CD4-positive, alpha-beta memory T cell (primary cell): ENCODE data around the gene HS3ST5. TPM values are rescaled to one million over a fixed set of nuclear protein-coding genes. Genes with fewer than 3 reads are reported as not detected.
A peak's percentile ranks its signal among the peaks of the same experiment; 100 is the strongest.

Experiments used
- CTCF ChIA-PET: fragments of 350-600 bp; sonication (Branson Sonifier 250); formaldehyde crosslinking; loops from one replicate; lab custom pipeline; 2021; ENCODE audit warnings: inconsistent platforms; ENCODE audit not compliant: partially characterized antibody; lab: Charles Lee
- POLR2A ChIA-PET: fragments of 350-600 bp; sonication (Branson Sonifier 250); formaldehyde crosslinking; loops from one replicate; lab custom pipeline; 2021; ENCODE audit not compliant: partially characterized antibody; lab: Charles Lee
- DNase-seq, 5 donors: peaks; one replicate each; pipeline versions ENCODE4 v3.0.0 to v3.0.0-alpha.2; 2020 to 2022; ENCODE audit warnings: mixed read lengths in 1 of 5
- H3K27ac ChIP-seq: one replicate; pipeline ENCODE4 v1.7.0; 2013; ENCODE audit warnings: low read depth, low read length
- H3K27me3 ChIP-seq: 2 replicates; pipeline ENCODE4 v1.7.0; 2013; ENCODE audit warnings: mild to moderate bottlenecking, low read length, moderate library complexity; ENCODE audit not compliant: insufficient read depth
- H3K36me3 ChIP-seq: 2 replicates; pipeline ENCODE4 v1.7.0; 2013; ENCODE audit warnings: mild to moderate bottlenecking, low read length, moderate library complexity; ENCODE audit not compliant: insufficient read depth
- H3K4me1 ChIP-seq: 2 replicates; pipeline ENCODE4 v1.7.0; 2013; ENCODE audit warnings: mild to moderate bottlenecking, low read length, moderate library complexity; ENCODE audit not compliant: insufficient read depth
- H3K4me3 ChIP-seq, 2 donors: one replicate each; pipeline ENCODE4 v1.7.0; 2013; ENCODE audit warnings: low read length in 2 of 2, mild to moderate bottlenecking in 1 of 2
- H3K9me3 ChIP-seq, 2 donors: one replicate each; pipeline ENCODE4 v1.7.0; 2013; ENCODE audit warnings: low read length in 2 of 2, control low read depth in 1 of 2; ENCODE audit not compliant: control insufficient read depth in 1 of 2
- H3K27ac Mint-ChIP-seq, 7 donors: one replicate each; pipeline ENCODE4 v1.8.0; 2020 to 2021; ENCODE audit warnings: mixed read lengths in 7 of 7, mild to moderate bottlenecking in 6 of 7, inconsistent platforms in 3 of 7, moderate library complexity in 3 of 7
- H3K27me3 Mint-ChIP-seq, 2 donors: one replicate each; pipeline ENCODE4 v1.8.0; 2020 to 2021; ENCODE audit warnings: mixed read lengths in 2 of 2
- H3K36me3 Mint-ChIP-seq, 2 donors: one replicate each; pipeline ENCODE4 v1.8.0; 2020 to 2021; ENCODE audit warnings: mixed read lengths in 2 of 2, inconsistent platforms in 1 of 2, mild to moderate bottlenecking in 1 of 2
- H3K4me1 Mint-ChIP-seq, 4 donors: one replicate each; pipeline ENCODE4 v1.8.0; 2020 to 2021; ENCODE audit warnings: mixed read lengths in 4 of 4, mild to moderate bottlenecking in 1 of 4
- H3K4me3 Mint-ChIP-seq, 8 donors: one replicate each; pipeline ENCODE4 v1.8.0; 2020 to 2021; ENCODE audit warnings: mixed read lengths in 8 of 8, mild to moderate bottlenecking in 7 of 8, moderate library complexity in 6 of 8, inconsistent platforms in 3 of 8
- H3K9me3 Mint-ChIP-seq, 8 donors: one replicate each; pipeline ENCODE4 v1.8.0; 2020 to 2021; ENCODE audit warnings: mixed read lengths in 8 of 8, mild to moderate bottlenecking in 5 of 8, inconsistent platforms in 3 of 8, moderate library complexity in 1 of 8
- intact Hi-C: fragments of 100-400 bp; cut with micrococcal nuclease; formaldehyde crosslinking; loops from one replicate; pipeline ENCODE4 v1.15.1; 2023
- polyA plus RNA-seq, 2 donors: library from polyadenylated mRNA; unstranded; fragments of 300-500 nt; fragmentation: Illumina TruSeq; gene quantifications; one replicate each; pipeline ENCODE4 v1.2.3, GENCODE V29; 2021
- total RNA-seq, 2 experiments: library from RNA; stranded (reverse); gene quantifications; one replicate each; pipeline ENCODE4 v1.2.3, GENCODE V29; 2021

HS3ST5 gene
- total and polyA plus RNA-seq, 4 experiments from 2014 or later, result not detected

GRCh38 chr6:114063956-114064355, 278.9 kb downstream of the HS3ST5 start:
- ChIA-PET CTCF (interaction anchor here (0.6 kb wide), 1 partner anchor 153 kb away, joined by 5 read pairs; no protein-coding TSS in a partner anchor), POLR2A (no interaction called here)
- H3K36me3 ChIP-seq, result no peaks in the 10 kb centered on the region
- H3K27me3 ChIP-seq, result no peaks in the 10 kb centered on the region
- Mint-ChIP-seq H3K9me3 (no peaks in the 10 kb centered on the region), H3K36me3 (no peaks in the 10 kb centered on the region), H3K4me1 (no peaks in the 10 kb centered on the region), H3K27ac (no peak overlapping the region), H3K27me3 (peaks cover 8 to 11% of the 10 kb centered on the region in 2 donors), H3K4me3 (no peak overlapping the region)
- no peak for DNase-seq
- intact Hi-C loops, result no loop called here
- no peak overlapping the region for H3K4me3 ChIP-seq
- no peak overlapping the region for H3K27ac ChIP-seq
- H3K4me1 ChIP-seq, result no peaks in the 10 kb centered on the region
- H3K9me3 ChIP-seq, result no peaks in the 10 kb centered on the region

- H3K4me1 ChIP-seq, result no peaks in the 10 kb centered on the region
- Mint-ChIP-seq H3K4me3 (no peak overlapping the region), H3K27ac (peak overlapping the region in 1 of 7 donors; percentile 25), H3K9me3 (no peaks in the 10 kb centered on the region), H3K27me3 (peaks cover 9 to 14% of the 10 kb centered on the region in 2 donors), H3K36me3 (no peaks in the 10 kb centered on the region), H3K4me1 (no peaks in the 10 kb centered on the region)
- no peaks in the 10 kb centered on the region for H3K9me3 ChIP-seq
- no peaks in the 10 kb centered on the region for H3K27me3 ChIP-seq
- H3K36me3 ChIP-seq, result no peaks in the 10 kb centered on the region
- DNase-seq, result no peak
- intact Hi-C loops, result no loop called here
- POLR2A ChIA-PET, result no interaction called here
- CTCF ChIA-PET, result interaction anchor here (1.0 kb wide), 1 partner anchor 67 kb away, joined by 3 read pairs; no protein-coding TSS in a partner anchor
- H3K27ac ChIP-seq, result no peak overlapping the region
- no peak overlapping the region for H3K4me3 ChIP-seq
Measured at GRCh38 chr6:114062199-114062598, 280.6 kb downstream of the HS3ST5 start.

GRCh38 chr6:114061741-114062140, 281.1 kb downstream of the HS3ST5 start:
- no peak overlapping the region for H3K4me3 Mint-ChIP-seq
- CTCF ChIA-PET, result interaction anchor here (1.0 to 1.5 kb wide), 2 partner anchors 66 to 68 kb away, joined by 3 to 5 read pairs; no protein-coding TSS in a partner anchor
- intact Hi-C loops, result loop anchor here (1.0 kb wide), 1 partner anchor 66 kb away; no protein-coding TSS in a partner anchor

GRCh38 chr6:114061116-114061515, 281.7 kb downstream of the HS3ST5 start:
- no peak overlapping the region for H3K27ac ChIP-seq
- Mint-ChIP-seq H3K27me3 (peaks cover 9 to 14% of the 10 kb centered on the region in 2 donors), H3K9me3 (no peaks in the 10 kb centered on the region), H3K4me1 (no peaks in the 10 kb centered on the region), H3K4me3 (no peak overlapping the region), H3K27ac (no peak overlapping the region), H3K36me3 (no peaks in the 10 kb centered on the region)
- no peaks in the 10 kb centered on the region for H3K9me3 ChIP-seq
- intact Hi-C loops, result loop anchor here (1.0 kb wide), 1 partner anchor 66 kb away; no protein-coding TSS in a partner anchor
- no peaks in the 10 kb centered on the region for H3K36me3 ChIP-seq
- no peak overlapping the region for H3K4me3 ChIP-seq
- H3K27me3 ChIP-seq, result no peaks in the 10 kb centered on the region
- POLR2A ChIA-PET, result no interaction called here
- no peaks in the 10 kb centered on the region for H3K4me1 ChIP-seq
- CTCF ChIA-PET, result interaction anchor here (1.4 to 1.5 kb wide), 2 partner anchors 13 to 67 kb away, joined by 3 to 5 read pairs; no protein-coding TSS in a partner anchor
- DNase-seq, result no peak

More at GRCh38 chr6:114061741-114062140, 281.1 kb downstream of the HS3ST5 start:
- Mint-ChIP-seq H3K27me3 (peaks cover 9 to 14% of the 10 kb centered on the region in 2 donors), H3K36me3 (no peaks in the 10 kb centered on the region), H3K27ac (no peak overlapping the region), H3K4me1 (no peaks in the 10 kb centered on the region), H3K9me3 (no peaks in the 10 kb centered on the region)
- Histone ChIP-seq H3K27ac (no peak overlapping the region), H3K9me3 (no peaks in the 10 kb centered on the region), H3K27me3 (no peaks in the 10 kb centered on the region), H3K4me1 (no peaks in the 10 kb centered on the region), H3K36me3 (no peaks in the 10 kb centered on the region), H3K4me3 (no peak overlapping the region)
- no peak for DNase-seq
- POLR2A ChIA-PET, result no interaction called here

GRCh38 chr6:114058435-114058834, 284.4 kb downstream of the HS3ST5 start:
- no peak overlapping the region for H3K27ac ChIP-seq
- Mint-ChIP-seq H3K4me1 (no peaks in the 10 kb centered on the region), H3K4me3 (no peak overlapping the region), H3K36me3 (no peaks in the 10 kb centered on the region), H3K27me3 (peaks cover 2 to 11% of the 10 kb centered on the region in 2 donors), H3K9me3 (no peaks in the 10 kb centered on the region), H3K27ac (no peak overlapping the region)
- POLR2A ChIA-PET, result no interaction called here
- DNase-seq, result no peak
- intact Hi-C loops, result no loop called here
- H3K4me3 ChIP-seq, result no peak overlapping the region
- no peaks in the 10 kb centered on the region for H3K27me3 ChIP-seq
- no peaks in the 10 kb centered on the region for H3K9me3 ChIP-seq
- no peaks in the 10 kb centered on the region for H3K4me1 ChIP-seq
- no peaks in the 10 kb centered on the region for H3K36me3 ChIP-seq
- CTCF ChIA-PET, result no interaction called here

- no peaks in the 10 kb centered on the region for H3K36me3 ChIP-seq
- H3K4me1 ChIP-seq, result no peaks in the 10 kb centered on the region
- H3K4me3 ChIP-seq, result no peak overlapping the region
- no peaks in the 10 kb centered on the region for H3K9me3 ChIP-seq
- Mint-ChIP-seq H3K4me1 (no peaks in the 10 kb centered on the region), H3K27ac (no peak overlapping the region), H3K36me3 (no peaks in the 10 kb centered on the region), H3K4me3 (no peak overlapping the region), H3K27me3 (peaks cover 2 to 7% of the 10 kb centered on the region in 2 donors), H3K9me3 (no peaks in the 10 kb centered on the region)
- H3K27me3 ChIP-seq, result no peaks in the 10 kb centered on the region
- intact Hi-C loops, result no loop called here
- DNase-seq, result no peak
- no peak overlapping the region for H3K27ac ChIP-seq
- CTCF ChIA-PET, result no interaction called here
- POLR2A ChIA-PET, result no interaction called here
Measured at GRCh38 chr6:114055763-114056162, 287.1 kb downstream of the HS3ST5 start.

- DNase-seq, result no peak
- Histone ChIP-seq H3K27ac (no peak overlapping the region), H3K4me1 (no peaks in the 10 kb centered on the region), H3K27me3 (no peaks in the 10 kb centered on the region), H3K9me3 (no peaks in the 10 kb centered on the region), H3K36me3 (no peaks in the 10 kb centered on the region), H3K4me3 (no peak overlapping the region)
- Mint-ChIP-seq H3K27ac (no peak overlapping the region), H3K27me3 (peaks cover 1 to 5% of the 10 kb centered on the region in 2 donors), H3K36me3 (no peaks in the 10 kb centered on the region), H3K4me1 (no peaks in the 10 kb centered on the region), H3K9me3 (no peaks in the 10 kb centered on the region), H3K4me3 (no peak overlapping the region)
- CTCF ChIA-PET, result no interaction called here
- POLR2A ChIA-PET, result no interaction called here
- intact Hi-C loops, result no loop called here
Measured at GRCh38 chr6:114055349-114055748, 287.5 kb downstream of the HS3ST5 start.
